Measurements from ENCODE around the gene PRM3.

The PRM3 gene

GRCh38 chr16:11232852-11233726, 40.3 kb downstream of the PRM3 start:
- H3K4me3 ChIP-seq (ENCODE audit: low read depth, low read length) = no peak overlapping the region
- no peak for DNase-seq (ENCODE audit: low read depth)
- TF ChIP-seq CTCF (conservative IDR thresholded peaks at IDR 0.05; ENCODE audit: low read depth, low read length) = no peak

GRCh38 chr16:11232302-11232851, 41.1 kb downstream of the PRM3 start:
- no peak for TF ChIP-seq CTCF (conservative IDR thresholded peaks at IDR 0.05; ENCODE audit: low read depth, low read length)
- H3K4me3 ChIP-seq (ENCODE audit: low read depth, low read length) = no peak overlapping the region
- DNase-seq (ENCODE audit: low read depth) = no peak

GRCh38 chr16:11231367-11231970, 42.0 kb downstream of the PRM3 start:
- TF ChIP-seq CTCF (conservative IDR thresholded peaks at IDR 0.05; ENCODE audit: low read depth, low read length) = no peak
- DNase-seq (ENCODE audit: low read depth) = no peak
- no peak overlapping the region for H3K4me3 ChIP-seq (ENCODE audit: low read depth, low read length)

GRCh38 chr16:11229906-11230305, 43.5 kb downstream of the PRM3 start:
- TF ChIP-seq CTCF (conservative IDR thresholded peaks at IDR 0.05; ENCODE audit: low read depth, low read length) = no peak
- no peak overlapping the region for H3K4me3 ChIP-seq (ENCODE audit: low read depth, low read length)
- DNase-seq (ENCODE audit: low read depth) = no peak

GRCh38 chr16:11229432-11229831, 44.0 kb downstream of the PRM3 start:
- H3K4me3 ChIP-seq (ENCODE audit: low read depth, low read length) = no peak overlapping the region
- no peak for DNase-seq (ENCODE audit: low read depth)
- TF ChIP-seq CTCF (conservative IDR thresholded peaks at IDR 0.05; ENCODE audit: low read depth, low read length) = no peak

- TF ChIP-seq CTCF (conservative IDR thresholded peaks at IDR 0.05; ENCODE audit: low read depth, low read length) = no peak
- no peak for DNase-seq (ENCODE audit: low read depth)
- no peak overlapping the region for H3K4me3 ChIP-seq (ENCODE audit: low read depth, low read length)
These were observed 47.5 kb downstream of the PRM3 start for GRCh38 chr16:11225677-11226549.
